ENCODE results near the gene TPGS2.

DNA sequence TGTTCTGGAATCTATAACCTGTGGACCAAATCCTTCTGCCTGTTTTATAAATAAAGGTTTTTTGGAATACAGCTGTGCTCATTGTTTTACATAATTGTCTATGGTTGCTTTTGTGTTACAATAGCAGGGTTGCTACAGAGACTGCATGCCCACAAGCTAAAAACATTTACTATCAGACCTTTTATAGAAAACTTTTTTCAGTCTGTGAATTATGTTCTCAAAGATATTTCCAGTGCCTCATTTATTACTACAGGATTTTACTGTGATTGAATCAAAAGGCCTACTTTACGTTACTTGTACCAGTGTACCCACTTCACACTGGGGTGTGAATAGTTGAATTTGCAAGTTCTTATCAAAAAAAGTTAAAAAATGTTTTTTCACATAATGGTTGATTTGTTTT lies 7.1 kb upstream of the TPGS2 start:
- TF ChIP-seq, protein P1, sequence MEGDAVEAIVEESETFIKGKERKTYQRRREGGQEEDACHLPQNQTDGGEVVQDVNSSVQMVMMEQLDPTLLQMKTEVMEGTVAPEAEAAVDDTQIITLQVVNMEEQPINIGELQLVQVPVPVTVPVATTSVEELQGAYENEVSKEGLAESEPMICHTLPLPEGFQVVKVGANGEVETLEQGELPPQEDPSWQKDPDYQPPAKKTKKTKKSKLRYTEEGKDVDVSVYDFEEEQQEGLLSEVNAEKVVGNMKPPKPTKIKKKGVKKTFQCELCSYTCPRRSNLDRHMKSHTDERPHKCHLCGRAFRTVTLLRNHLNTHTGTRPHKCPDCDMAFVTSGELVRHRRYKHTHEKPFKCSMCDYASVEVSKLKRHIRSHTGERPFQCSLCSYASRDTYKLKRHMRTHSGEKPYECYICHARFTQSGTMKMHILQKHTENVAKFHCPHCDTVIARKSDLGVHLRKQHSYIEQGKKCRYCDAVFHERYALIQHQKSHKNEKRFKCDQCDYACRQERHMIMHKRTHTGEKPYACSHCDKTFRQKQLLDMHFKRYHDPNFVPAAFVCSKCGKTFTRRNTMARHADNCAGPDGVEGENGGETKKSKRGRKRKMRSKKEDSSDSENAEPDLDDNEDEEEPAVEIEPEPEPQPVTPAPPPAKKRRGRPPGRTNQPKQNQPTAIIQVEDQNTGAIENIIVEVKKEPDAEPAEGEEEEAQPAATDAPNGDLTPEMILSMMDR (IDR thresholded peaks at IDR 0.05), result no peak
- TF ChIP-seq POLR2A (IDR thresholded peaks at IDR 0.05), result no peak

Measured in heart left ventricle (tissue), 13 donors.